EL (cell line): ENCODE measurements around the gene PHYHIPL.

Experiments used
- DNase-seq: peaks from one replicate; pipeline ENCODE4 v3.0.0-alpha.2; 2016

PHYHIPL gene

DNA sequence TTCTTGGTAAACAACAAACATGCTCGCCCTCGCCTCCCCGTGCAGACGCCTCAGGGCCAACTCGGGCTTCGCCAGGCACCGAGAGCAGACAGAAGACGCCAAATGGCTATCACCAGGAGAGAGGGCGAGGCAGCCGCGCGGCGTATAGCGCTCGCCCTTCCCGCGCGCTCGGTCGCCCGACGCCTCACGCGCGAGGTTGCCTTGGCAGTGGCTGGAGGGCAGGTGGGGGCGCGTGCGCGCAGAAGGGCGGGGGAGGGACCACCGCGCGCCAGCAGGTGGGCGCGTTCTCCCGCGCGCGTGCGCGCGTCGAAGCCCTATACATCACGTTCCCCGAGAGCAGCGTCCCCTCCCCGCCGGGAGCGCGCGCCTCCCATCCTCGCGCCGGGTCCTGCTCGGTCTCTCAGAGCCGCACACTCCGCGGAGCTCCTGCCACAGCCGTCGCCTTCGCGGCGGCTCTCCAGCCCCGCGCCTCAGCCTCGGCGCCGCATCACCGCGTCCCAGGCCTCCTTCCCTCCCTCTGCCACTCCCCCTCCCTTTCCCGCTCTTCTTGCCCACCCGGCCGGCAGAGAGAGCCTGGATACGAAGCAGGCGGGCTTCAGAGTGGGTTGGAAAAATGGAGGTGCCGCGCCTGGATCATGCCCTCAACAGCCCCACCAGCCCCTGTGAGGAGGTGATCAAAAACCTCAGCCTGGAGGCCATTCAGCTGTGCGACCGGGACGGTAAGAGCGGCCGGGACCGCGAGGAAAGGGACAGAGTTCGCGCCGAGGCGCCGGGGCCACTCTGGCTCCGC, at the start of gene PHYHIPL:
Gene PHYHIPL, plus strand, starts transcription at position 403 of the 790 bp plus-strand sequence. Its CDS starts 211 bp downstream, at position 614.
- DNase-seq = no peak

GRCh38 chr10:59126991-59127390, 49.5 kb upstream of the PHYHIPL start:
- DNase-seq = no peak

DNA sequence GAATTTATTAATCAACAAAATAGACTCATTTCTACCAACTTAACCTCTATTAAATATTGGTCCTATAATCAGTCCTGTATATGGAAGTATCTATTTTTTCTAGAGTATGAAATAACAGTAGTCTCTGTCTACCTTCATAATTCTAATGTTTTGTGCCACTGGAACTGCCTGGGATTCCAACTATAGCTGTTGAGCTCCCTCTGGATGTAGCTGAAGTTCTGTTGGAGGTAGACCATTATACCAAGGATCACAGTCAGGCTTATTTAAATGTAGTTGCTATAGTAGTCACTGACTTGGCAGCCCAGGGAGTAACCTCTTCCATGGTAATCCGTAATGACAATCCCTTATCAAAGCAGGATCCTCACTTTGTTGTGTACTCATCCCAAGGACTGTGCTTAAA, 48.5 kb upstream of the PHYHIPL start:
- DNase-seq = no peak

GRCh38 chr10:59129867-59130266, 46.6 kb upstream of the PHYHIPL start:
- no peak for DNase-seq

DNA sequence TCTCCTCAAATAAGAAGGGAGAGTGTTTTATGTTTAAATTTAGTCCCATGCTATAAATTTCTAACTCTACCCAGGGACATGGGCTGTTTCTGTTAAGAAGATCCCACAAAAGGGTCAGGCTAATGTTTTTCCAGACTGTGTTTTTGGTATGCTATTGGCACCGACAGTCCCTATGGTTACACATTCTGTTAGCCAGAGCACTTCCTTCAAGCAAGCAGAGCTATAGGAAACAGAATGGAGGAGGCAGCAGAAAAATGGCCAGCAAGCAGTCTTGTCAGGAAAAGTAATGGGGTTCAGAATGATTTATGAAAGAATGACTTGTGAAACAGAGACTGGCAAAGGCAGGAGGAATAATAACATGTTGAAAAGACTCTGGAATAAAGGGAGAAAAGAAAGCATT, 44.8 kb upstream of the PHYHIPL start:
- DNase-seq = no peak

DNA sequence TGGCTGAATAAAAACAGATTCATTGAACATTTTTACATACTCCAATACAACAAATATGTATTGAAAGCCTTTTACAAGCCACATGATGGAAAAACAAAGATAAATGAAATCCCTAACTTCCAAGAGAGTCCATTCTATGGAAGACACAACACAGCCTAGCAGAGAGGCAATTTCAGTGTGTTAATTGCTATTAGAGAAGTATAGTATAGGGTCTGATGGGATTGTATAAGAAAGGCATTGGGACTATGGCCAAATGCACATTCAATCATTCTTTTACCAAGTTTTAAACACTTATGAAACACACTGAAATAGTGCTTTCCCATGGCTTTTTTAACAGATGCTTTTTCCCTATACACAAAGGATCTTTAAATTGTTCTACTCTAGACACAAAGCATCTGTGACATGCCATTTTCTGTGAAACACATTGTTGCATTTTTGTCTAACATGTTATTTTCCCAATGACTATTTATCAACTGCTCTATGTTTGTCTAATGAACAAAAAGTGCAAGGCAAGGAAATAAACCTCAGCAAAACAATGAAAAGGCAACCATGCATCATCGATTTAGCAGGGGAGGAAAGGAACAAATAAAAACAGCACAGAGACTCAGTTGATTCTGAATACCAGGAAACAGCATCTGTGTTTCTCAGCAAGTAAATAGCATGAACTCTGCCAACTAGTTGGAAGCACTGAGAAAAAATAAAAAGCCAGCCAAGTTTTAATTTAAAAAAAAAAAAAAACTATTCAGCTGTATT, 42.4 kb upstream of the PHYHIPL start:
- no peak for DNase-seq

DNA sequence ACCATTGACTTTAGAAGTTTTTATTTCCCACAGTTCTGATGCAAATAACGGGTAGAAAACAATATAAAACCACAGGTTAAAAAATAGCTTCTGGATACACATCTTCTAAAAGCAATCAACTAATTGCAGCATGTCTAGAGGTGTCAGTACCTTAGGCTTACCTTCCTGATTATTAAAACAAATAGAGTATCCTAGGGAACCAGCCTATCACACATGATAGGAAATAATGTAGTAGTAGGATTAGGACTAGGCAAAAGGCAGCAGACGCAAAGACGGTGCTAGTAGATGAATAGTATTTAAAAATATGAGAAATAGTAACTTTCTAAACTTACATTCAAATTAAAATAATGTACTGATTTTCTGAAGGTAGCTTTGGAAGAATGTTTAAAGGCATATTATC, 41.7 kb upstream of the PHYHIPL start:
- no peak for DNase-seq

GRCh38 chr10:59135275-59135674, 41.2 kb upstream of the PHYHIPL start:
- no peak for DNase-seq

DNA sequence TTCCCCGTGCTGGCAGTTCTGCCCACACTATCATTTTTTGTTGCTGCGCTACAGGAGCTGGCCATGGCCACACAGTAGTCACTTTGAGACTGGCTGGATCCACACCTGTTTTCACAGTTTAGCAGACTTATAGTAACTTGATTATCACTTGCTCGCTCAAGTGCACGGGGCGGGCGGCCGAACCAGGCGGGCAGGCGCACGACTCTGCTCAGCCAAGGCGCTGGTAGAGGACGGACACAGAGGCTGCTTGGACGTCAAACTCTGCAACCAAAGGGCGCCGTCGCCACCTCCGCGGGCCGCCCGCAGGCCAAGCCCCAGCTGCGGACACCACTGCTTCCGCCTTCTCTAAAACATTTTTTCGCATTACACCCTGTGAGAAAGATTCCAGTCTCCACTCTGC, 38.4 kb upstream of the PHYHIPL start:
- DNase-seq = no peak

GRCh38 chr10:59143544-59143943, 32.9 kb upstream of the PHYHIPL start:
- DNase-seq = no peak

- DNase-seq = no peak
Observed at GRCh38 chr10:59148701-59149100, 27.7 kb upstream of the PHYHIPL start.

DNA sequence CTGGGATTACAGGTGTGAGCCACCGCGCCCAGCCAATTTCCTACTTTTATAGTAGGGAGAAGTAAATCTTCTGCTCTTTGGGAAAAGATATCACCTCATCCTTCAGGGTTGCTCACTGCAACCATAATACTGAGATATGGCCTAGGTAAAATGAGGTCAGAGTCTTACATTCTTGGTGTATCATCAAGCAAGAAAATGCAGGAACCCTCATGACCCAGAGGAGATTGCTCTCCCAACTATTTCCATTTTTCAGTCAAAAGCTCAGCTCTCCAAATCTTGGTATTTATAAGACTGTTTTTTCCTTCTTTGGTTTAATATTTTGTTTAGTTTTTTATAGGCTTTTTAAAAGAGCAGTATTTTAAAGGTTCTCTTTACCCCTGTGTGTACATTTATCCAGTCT, 20.9 kb upstream of the PHYHIPL start:
- no peak for DNase-seq

DNA sequence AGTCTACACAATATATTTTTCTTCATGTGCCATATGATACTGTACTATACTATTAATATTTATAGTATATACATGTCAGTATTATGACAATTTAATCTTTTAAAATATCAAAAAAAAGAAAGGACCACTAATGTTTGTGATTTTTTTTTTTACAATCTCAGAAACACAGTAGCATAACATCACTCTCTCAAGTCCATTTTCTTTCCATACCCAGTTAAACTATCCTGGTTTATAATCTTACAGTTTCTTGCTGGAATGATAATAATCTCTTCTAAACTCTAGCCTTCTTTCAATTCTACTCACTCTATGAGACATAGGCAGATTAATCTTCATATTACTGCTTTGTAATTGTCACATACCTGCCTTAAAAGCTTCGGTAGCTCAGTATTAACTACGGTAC, 8.9 kb upstream of the PHYHIPL start:
- DNase-seq = no peak

GRCh38 chr10:59172567-59172966, 3.9 kb upstream of the PHYHIPL start:
- no peak for DNase-seq

GRCh38 chr10:59173414-59173813, 3.0 kb upstream of the PHYHIPL start:
- DNase-seq = no peak

GRCh38 chr10:59175538-59176240, 754 bp upstream of the PHYHIPL start:
- no peak for DNase-seq

GRCh38 chr10:59177031-59177797, 771 bp downstream of the PHYHIPL start:
- DNase-seq = peak; percentile 54

GRCh38 chr10:59177836-59178235, 1.4 kb downstream of the PHYHIPL start:
- DNase-seq = no peak

DNA sequence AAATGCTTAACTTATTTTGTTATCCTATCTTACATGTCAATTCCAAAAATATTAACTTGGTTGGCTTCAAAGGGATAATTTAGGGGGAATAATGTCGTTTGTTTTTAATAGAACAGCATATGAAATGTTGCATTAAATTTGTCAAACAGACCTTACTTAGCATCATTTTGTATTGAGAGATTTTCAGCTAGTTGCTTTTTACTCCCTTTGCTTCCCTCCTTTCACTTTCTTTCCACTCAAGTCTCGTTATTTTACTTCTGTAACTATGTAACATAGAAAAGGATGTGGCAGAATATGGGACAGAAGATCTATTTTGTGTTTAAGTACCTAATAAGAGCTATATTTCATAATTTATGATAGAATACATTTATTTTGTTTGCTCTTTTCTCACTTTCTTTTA, 2.6 kb downstream of the PHYHIPL start:
- no peak for DNase-seq

- DNase-seq = no peak
Observed at GRCh38 chr10:59180689-59181270, 4.3 kb downstream of the PHYHIPL start.

DNA sequence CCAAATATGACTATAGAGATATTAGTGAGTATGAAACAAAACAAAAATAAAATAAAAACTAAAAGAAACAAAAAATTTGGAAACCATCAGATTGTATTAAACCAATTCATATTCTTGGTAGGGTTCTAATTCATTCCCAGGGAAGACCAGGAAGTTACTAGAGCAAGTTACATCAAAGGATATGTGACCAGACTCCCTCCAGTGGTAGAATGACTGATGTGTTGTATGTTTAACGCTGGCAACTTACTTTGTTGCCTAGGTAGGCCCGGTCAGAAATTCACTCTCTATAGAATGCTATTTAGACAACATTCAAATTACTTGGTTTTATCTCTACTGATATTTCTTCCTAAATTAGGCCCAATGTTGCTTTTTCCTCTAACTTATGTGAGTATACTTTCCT, 5.2 kb downstream of the PHYHIPL start:
- DNase-seq = peak; percentile 47

DNA sequence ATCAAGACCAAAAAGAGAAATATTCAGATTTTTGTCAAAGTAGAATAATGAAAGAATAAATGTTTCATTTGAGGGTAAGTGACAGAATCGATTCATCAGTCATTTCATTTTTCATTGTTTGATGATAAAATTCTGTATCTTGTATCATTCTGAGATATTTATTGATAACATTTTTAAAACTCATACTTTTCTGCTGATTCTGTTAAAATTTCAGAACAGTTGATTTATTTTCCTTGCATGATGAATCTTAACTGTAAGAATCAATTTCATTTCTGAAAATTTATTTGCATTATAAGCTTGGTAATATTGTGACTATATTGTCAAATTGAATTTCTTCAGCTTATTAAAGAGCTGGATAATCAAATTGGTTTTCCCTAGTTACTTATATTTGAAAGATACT, 13.9 kb downstream of the PHYHIPL start:
- no peak for DNase-seq
